Measurements from ENCODE around the gene TMEM134. TPM values are rescaled to one million over a fixed set of nuclear protein-coding genes. Genes with fewer than 3 reads are reported as not detected.
"Not testable (repeated sequence)": the region's sequence is repeated elsewhere in the genome, so short reads cannot be mapped to it uniquely, and the experiment has no call there.

The TMEM134 gene
- total RNA-seq, 4 donors from 2014 or later, result 131 to 376 (median 207) TPM

DNA sequence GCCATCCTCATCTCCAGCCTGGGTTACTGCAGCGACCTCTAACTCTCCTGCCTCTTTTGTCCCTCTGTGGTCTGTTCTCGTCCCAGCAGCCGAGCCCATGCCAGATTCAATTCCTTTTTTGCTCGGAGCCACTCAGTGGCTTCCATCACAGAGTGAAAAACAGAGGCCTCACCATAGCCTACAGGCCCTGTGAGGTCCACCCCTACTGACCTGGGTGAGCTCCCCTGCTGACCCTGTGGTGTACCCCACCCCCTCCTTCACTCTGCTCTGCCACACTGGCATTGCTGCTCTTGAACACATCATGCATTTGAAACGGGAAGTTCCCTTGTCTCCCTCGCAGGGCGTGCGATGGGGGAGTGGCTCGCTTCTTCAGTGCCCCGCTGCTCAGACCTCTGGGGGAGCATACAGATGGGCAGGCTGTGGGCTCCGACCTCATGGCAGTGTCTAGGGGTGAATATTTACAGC is 15.8 kb upstream of the TMEM134 start:
- Histone ChIP-seq H3K4me3 (no peak overlapping the region), H3K4me1 (peaks cover 36% of the 10 kb centered on the region), H3K27me3 (no peaks in the 10 kb centered on the region), H3K9me3 (no peaks in the 10 kb centered on the region), H3K27ac (no peak overlapping the region), H3K36me3 (peaks cover 20% of the 10 kb centered on the region)
- WGBS, result 64% methylated on average over 9 of the region's 11 CpGs
- peak in 1 of 2 donors; percentile 78 for DNase-seq (ENCODE audit: low spot score in 2 of 2)
- TF ChIP-seq EP300 (IDR thresholded peaks at IDR 0.05) (no peak), POLR2AphosphoS5 (IDR thresholded peaks at IDR 0.05) (no peak), POLR2A (IDR thresholded peaks at IDR 0.05) (no peak)
- TF ChIP-seq, protein P1, sequence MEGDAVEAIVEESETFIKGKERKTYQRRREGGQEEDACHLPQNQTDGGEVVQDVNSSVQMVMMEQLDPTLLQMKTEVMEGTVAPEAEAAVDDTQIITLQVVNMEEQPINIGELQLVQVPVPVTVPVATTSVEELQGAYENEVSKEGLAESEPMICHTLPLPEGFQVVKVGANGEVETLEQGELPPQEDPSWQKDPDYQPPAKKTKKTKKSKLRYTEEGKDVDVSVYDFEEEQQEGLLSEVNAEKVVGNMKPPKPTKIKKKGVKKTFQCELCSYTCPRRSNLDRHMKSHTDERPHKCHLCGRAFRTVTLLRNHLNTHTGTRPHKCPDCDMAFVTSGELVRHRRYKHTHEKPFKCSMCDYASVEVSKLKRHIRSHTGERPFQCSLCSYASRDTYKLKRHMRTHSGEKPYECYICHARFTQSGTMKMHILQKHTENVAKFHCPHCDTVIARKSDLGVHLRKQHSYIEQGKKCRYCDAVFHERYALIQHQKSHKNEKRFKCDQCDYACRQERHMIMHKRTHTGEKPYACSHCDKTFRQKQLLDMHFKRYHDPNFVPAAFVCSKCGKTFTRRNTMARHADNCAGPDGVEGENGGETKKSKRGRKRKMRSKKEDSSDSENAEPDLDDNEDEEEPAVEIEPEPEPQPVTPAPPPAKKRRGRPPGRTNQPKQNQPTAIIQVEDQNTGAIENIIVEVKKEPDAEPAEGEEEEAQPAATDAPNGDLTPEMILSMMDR (IDR thresholded peaks at IDR 0.05), result no peak

DNA sequence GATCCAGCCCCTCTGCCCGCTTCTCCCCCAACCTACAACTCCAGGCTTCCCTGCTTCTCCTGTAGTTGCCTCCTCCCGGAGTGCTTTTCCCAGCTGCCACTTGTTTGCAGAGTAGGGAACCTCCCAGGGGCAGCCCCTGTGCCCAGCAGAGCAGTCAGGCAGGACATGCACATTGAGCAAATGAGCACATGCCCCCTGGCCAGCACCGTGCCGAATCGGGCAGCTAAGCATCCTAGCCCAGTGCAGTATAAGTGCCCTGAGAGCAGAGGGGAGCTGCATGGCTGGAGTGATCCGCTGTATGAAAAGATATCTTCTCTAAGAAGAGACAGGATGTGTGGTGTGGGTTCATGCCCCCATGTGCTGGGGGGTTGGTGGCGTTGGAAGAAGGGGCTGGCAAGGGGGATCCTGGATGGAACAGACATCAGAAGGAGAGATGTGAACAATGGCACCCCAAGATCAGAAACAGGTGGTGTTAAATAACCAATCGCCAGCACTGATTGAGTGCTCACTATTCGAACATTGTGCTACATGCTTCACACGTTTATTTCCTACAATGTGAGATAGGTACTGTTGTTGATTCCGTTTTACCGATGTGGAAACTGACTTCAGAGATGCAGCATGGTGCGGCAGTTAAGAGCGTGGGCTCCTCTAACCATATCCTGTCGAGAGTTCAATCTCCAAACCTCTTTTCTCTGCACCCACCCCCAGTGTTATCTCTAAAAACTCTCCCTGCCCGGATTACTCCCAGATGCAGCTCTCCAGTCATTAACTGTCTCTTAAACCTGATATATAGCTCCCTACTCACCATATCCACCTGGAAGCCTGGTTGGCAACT is 15.0 kb upstream of the TMEM134 start:
- peaks cover 12% of the 10 kb centered on the region for H3K36me3 ChIP-seq
- no peak overlapping the region for H3K27ac ChIP-seq
- no peaks in the 10 kb centered on the region for H3K9me3 ChIP-seq
- H3K4me1 ChIP-seq, result peaks cover 36% of the 10 kb centered on the region
- H3K27me3 ChIP-seq, result no peaks in the 10 kb centered on the region
- DNase-seq (ENCODE audit: low spot score in 2 of 2), result no peak
- TF ChIP-seq POLR2A (IDR thresholded peaks at IDR 0.05), result no peak
- no peak for TF ChIP-seq POLR2AphosphoS5 (IDR thresholded peaks at IDR 0.05)
- TF ChIP-seq EP300 (IDR thresholded peaks at IDR 0.05), result no peak
- TF ChIP-seq, protein P1 (IDR thresholded peaks at IDR 0.05), result no peak
- 82% methylated on average over 16 of the region's 16 CpGs for WGBS
- H3K4me3 ChIP-seq, result peak overlapping the region; percentile 56

DNA sequence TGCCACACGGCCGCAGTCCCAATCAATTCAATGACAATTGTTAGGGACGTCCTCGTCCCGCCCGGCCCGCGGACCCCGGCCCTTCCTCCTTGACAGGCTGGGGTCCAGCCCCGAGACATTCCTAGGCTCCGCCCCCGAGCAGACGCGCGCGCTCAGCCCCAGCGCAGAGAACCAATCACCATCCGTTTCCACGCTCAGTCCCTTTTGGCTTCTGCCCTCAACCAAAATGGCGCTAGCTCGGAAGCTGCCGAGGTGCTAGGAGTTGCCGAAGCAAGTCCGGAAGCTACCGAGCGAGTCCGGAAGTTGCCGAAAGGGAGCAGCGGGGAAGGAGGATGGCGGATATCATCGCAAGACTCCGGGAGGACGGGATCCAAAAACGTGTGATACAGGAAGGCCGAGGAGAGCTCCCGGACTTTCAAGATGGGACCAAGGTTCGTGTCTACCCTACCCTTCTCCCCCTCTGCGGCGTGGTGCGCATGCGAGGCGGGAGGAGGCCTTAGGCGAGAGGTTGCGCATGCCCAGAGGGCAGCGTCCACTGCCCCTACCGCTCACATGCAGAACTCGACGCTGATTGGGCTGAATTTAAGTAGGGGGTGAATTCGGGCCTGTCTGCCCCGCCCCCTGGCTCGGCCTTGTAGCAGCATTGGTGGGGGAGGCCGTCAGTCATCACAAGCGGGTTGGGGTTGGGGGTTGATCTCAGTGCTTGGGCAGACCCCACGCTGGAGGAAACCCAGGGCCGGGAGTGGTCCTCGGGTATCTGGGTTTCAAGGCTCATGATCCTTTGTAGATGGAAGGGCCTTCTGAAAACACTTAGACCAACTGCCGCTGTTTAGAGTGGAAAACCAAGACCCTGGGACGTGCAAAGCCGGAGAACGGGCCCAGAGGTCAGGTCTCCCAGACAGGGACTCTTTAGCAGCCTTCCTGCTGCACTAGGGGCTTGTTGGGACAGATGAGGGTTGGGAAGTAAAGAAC is 14.1 kb upstream of the TMEM134 start, which contains the start of gene AIP:
Gene AIP, plus strand, starts transcription at position 200 of the 972 bp plus-strand sequence. Its CDS starts 133 bp downstream, at position 333.
- DNase-seq (ENCODE audit: low spot score in 2 of 2), result peak; percentile 98
- Histone ChIP-seq H3K36me3 (peaks cover 10% of the 10 kb centered on the region), H3K27ac (peak within 1 kb of the TSS; percentile 83), H3K4me3 (peak within 1 kb of the TSS; percentile 56), H3K27me3 (no peaks in the 10 kb centered on the region), H3K9me3 (no peaks in the 10 kb centered on the region), H3K4me1 (peaks cover 36% of the 10 kb centered on the region)
- WGBS, result 12% methylated on average over 33 of the region's 60 CpGs
- TF ChIP-seq POLR2AphosphoS5 (IDR thresholded peaks at IDR 0.05), result peak in 2 of 3 donors; percentile 52 to 94
- TF ChIP-seq EP300 (IDR thresholded peaks at IDR 0.05), result no peak
- TF ChIP-seq, protein P1 (IDR thresholded peaks at IDR 0.05), result peak in 1 of 2 donors; percentile 10
- TF ChIP-seq POLR2A (IDR thresholded peaks at IDR 0.05), result peak in 1 of 2 donors; percentile 21

DNA sequence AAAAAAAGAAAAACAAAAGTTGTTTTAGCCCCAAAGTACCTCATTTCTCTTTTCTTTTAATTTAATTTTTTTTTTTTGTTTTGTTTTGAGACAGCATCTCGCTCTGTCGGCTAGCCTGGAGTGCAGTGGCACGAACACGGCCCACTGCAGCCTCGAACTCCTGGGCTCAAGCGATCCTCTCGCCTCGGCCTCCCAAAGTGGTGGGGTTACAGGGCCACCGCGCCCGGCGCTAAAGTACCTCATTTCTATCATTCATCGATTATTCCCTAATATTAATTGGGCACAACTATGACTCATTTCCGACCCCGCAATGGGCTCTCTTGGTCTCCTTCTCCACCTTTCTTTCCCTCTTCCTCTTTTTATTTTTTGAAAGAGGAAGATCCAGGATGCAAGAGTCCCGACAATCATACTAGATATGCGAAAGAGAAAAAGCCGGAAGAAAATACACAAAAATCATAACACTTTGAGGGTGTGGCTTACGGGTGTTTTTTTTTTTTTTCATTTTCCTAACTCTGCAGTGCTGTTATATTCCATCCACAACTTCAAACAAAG is 13.3 kb upstream of the TMEM134 start:
- no peak for TF ChIP-seq EP300 (IDR thresholded peaks at IDR 0.05)
- TF ChIP-seq, protein P1 (IDR thresholded peaks at IDR 0.05), result no peak
- TF ChIP-seq POLR2AphosphoS5 (IDR thresholded peaks at IDR 0.05), result no peak
- no peak for TF ChIP-seq POLR2A (IDR thresholded peaks at IDR 0.05)
- 37% methylated on average over 19 of the region's 19 CpGs for WGBS
- H3K27me3 ChIP-seq, result no peaks in the 10 kb centered on the region
- peak overlapping the region; percentile 56 for H3K4me3 ChIP-seq
- no peak for DNase-seq (ENCODE audit: low spot score in 2 of 2)
- peaks cover 36% of the 10 kb centered on the region for H3K4me1 ChIP-seq
- peak overlapping the region; percentile 83 for H3K27ac ChIP-seq
- H3K36me3 ChIP-seq, result peaks cover 4% of the 10 kb centered on the region
- no peaks in the 10 kb centered on the region for H3K9me3 ChIP-seq

DNA sequence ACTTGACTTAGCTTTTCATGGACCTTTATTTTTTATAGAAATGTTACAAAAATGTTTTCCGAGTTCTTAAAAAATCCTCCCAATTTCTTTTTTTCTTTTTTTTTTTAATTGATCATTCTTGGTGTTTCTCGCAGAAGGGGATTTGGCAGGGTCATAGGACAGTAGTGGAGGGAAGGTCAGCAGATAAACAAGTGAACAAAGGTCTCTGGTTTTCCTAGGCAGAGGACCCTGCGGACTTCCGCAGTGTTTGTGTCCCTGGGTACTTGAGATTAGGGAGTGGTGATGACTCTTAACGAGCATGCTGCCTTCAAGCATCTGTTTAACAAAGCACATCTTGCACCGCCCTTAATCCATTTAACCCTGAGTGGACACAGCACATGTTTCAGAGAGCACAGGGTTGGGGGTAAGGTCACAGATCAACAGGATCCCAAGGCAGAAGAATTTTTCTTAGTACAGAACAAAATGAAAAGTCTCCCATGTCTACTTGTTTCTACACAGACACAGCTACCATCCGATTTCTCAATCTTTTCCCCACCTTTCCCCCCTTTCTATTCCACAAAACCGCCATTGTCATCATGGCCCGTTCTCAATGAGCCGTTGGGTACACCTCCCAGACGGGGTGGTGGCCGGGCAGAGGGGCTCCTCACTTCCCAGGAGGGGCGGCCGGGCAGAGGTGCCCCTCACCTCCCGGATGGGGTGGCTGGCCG is 8.4 kb upstream of the TMEM134 start:
- not testable (repeated sequence) for H3K36me3 ChIP-seq; H3K4me1 ChIP-seq; H3K9me3 ChIP-seq; H3K4me3 ChIP-seq; H3K27me3 ChIP-seq; H3K27ac ChIP-seq; DNase-seq (ENCODE audit: low spot score in 2 of 2)
- WGBS, result 81% methylated on average over 15 of the region's 16 CpGs

DNA sequence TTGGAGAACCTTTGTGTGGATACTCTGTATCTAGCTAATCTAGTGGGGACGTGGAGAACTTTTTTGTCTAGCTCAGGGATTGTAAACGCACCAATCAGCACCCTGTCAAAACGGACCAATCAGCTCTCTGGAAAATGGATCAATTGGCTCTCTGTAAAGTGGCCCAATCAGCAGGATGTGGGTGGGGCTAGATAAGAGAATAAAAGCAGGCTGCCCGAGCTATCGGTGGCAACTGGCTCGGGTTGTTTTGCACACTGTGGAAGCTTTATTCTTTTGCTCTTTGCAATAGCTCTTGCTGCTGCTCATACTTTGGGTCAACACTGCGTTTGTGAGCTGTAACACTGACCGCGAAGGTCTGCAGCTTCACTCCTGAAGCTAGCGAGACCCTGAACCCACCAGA is 7.6 kb upstream of the TMEM134 start:
- not testable (repeated sequence) for H3K9me3 ChIP-seq; H3K4me1 ChIP-seq; H3K36me3 ChIP-seq; DNase-seq (ENCODE audit: low spot score in 2 of 2); H3K27ac ChIP-seq; H3K27me3 ChIP-seq; H3K4me3 ChIP-seq
- 84% methylated on average over 10 of the region's 10 CpGs for WGBS

Data from suprapubic skin (tissue), 4 donors.